Small intestine (tissue), 7 donors: Measurements from ENCODE around the gene MGAT5B. TPM values are rescaled to one million over a fixed set of nuclear protein-coding genes. Genes with fewer than 3 reads are reported as not detected.

Source experiments
- DNase-seq, 2 donors: peaks; one replicate each; pipeline versions ENCODE4 v3.0.0 to v3.0.0-alpha.2; 2013
- FAIRE-seq: peaks from 2 replicates; lab custom pipeline; 2012; peaks lifted over from hg19 to GRCh38; lab: Jason Lieb, UNC
- H3K27ac ChIP-seq, 3 donors: one replicate each; pipeline ENCODE4 v1.5.1; 2013; ENCODE audit warnings: low read length in 2 of 3, mild to moderate bottlenecking in 2 of 3, control low read depth in 1 of 3, inconsistent platforms in 1 of 3, low read depth in 1 of 3, moderate library complexity in 1 of 3
- H3K27me3 ChIP-seq, 3 donors: one replicate each; pipeline ENCODE4 v1.6.1; 2013; ENCODE audit warnings: low read length in 3 of 3, inconsistent platforms in 1 of 3; ENCODE audit not compliant: control insufficient read depth in 3 of 3, insufficient read depth in 3 of 3
- H3K36me3 ChIP-seq, 3 donors: one replicate each; pipeline ENCODE4 v1.6.1; 2013; ENCODE audit warnings: low read length in 3 of 3, inconsistent platforms in 1 of 3, low read depth in 1 of 3, mild to moderate bottlenecking in 1 of 3, moderate library complexity in 1 of 3; ENCODE audit not compliant: control insufficient read depth in 3 of 3, insufficient read depth in 2 of 3
- H3K4me1 ChIP-seq, 3 donors: one replicate each; pipeline ENCODE4 v1.6.1; 2013; ENCODE audit warnings: low read length in 2 of 3, inconsistent platforms in 1 of 3, low read depth in 1 of 3, mild to moderate bottlenecking in 1 of 3, moderate library complexity in 1 of 3; ENCODE audit not compliant: control insufficient read depth in 3 of 3, insufficient read depth in 2 of 3
- H3K4me3 ChIP-seq, 3 donors: one replicate each; pipeline ENCODE4 v1.5.1; 2013; ENCODE audit warnings: low read length in 3 of 3, control low read depth in 1 of 3, inconsistent platforms in 1 of 3, low read depth in 1 of 3, mild to moderate bottlenecking in 1 of 3, moderate library complexity in 1 of 3
- H3K9me3 ChIP-seq, 2 donors: one replicate each; pipeline ENCODE4 v1.6.1; 2013; ENCODE audit warnings: low read depth in 1 of 2, low read length in 1 of 2; ENCODE audit not compliant: control insufficient read depth in 2 of 2, insufficient read depth in 1 of 2
- WGBS, 3 donors: extraction: QIAGEN DNeasy Blood & Tissue Kit; methylation state at CpG; one replicate each; pipeline ENCODE4 v1.1.7; 2013; 5-methylcytosine and 5-hydroxymethylcytosine counted together
- polyA plus RNA-seq, 4 donors: library from polyadenylated mRNA; stranded (reverse) in 3 of 4; unstranded in 1 of 4; fragments of 200-250 nt in 3 of 4; fragments of 120-200 nt in 1 of 4; gene quantifications; one replicate each; pipeline versions ENCODE4 v1.2.1 to v1.2.3, GENCODE V29; 2013
- donor health status: healthy with polysubstance abuse.
- donor health status: control.
- donor health status: control.
- donor health status: Bipolar disorder and iron deficiency.
- donor health status: healthy.

MGAT5B gene
- polyA plus RNA-seq, 4 donors: 0.40 TPM; not detected in 2

GRCh38 chr17:76925441-76925891, 57.3 kb downstream of the MGAT5B start:
- Histone ChIP-seq H3K4me3 (no peak overlapping the region), H3K9me3 (no peaks in the 10 kb centered on the region), H3K27ac (no peak overlapping the region), H3K36me3 (no peaks in the 10 kb centered on the region), H3K27me3 (peaks cover 0 to 8% (median 0%) of the 10 kb centered on the region in 3 donors), H3K4me1 (no peaks in the 10 kb centered on the region)
- FAIRE-seq (no peak), DNase-seq (no peak)
- WGBS, 3 donors: 21 to 31% (median 21%) methylated on average over 7 to 8 of the region's 8 CpGs

- FAIRE-seq (no peak), DNase-seq (no peak)
- Histone ChIP-seq H3K36me3 (no peaks in the 10 kb centered on the region), H3K27me3 (peaks cover 0 to 4% (median 0%) of the 10 kb centered on the region in 3 donors), H3K4me1 (no peaks in the 10 kb centered on the region), H3K9me3 (no peaks in the 10 kb centered on the region), H3K27ac (no peak overlapping the region), H3K4me3 (no peak overlapping the region)
- WGBS, 3 donors: 84 to 87% (median 86%) methylated on average over 17 of the region's 17 CpGs
These were observed 58.1 kb downstream of the MGAT5B start for GRCh38 chr17:76926237-76926866.

GRCh38 chr17:76927577-76927976, 59.4 kb downstream of the MGAT5B start:
- DNase-seq: no peak
- no peaks in the 10 kb centered on the region for H3K9me3 ChIP-seq
- H3K4me1 ChIP-seq: no peaks in the 10 kb centered on the region
- no peak for FAIRE-seq
- no peak overlapping the region for H3K4me3 ChIP-seq
- H3K27me3 ChIP-seq: no peaks in the 10 kb centered on the region
- no peak overlapping the region for H3K27ac ChIP-seq
- 82 to 88% (median 83%) methylated on average over 12 of the region's 12 CpGs for WGBS, 3 donors
- no peaks in the 10 kb centered on the region for H3K36me3 ChIP-seq

GRCh38 chr17:76927982-76928381, 59.8 kb downstream of the MGAT5B start:
- Histone ChIP-seq H3K4me1 (no peaks in the 10 kb centered on the region), H3K27ac (no peak overlapping the region), H3K27me3 (no peaks in the 10 kb centered on the region), H3K36me3 (no peaks in the 10 kb centered on the region), H3K4me3 (no peak overlapping the region), H3K9me3 (no peaks in the 10 kb centered on the region)
- no peak for FAIRE-seq
- DNase-seq: no peak
- 75 to 85% (median 80%) methylated on average over 4 of the region's 4 CpGs for WGBS, 3 donors

- Histone ChIP-seq H3K27ac (no peak overlapping the region), H3K9me3 (no peaks in the 10 kb centered on the region), H3K27me3 (no peaks in the 10 kb centered on the region), H3K4me1 (no peaks in the 10 kb centered on the region), H3K4me3 (no peak overlapping the region), H3K36me3 (no peaks in the 10 kb centered on the region)
- DNase-seq (no peak), FAIRE-seq (no peak)
- WGBS, 3 donors: 80 to 85% (median 82%) methylated on average over 3 of the region's 3 CpGs
These were observed 60.9 kb downstream of the MGAT5B start for GRCh38 chr17:76929148-76929547.

- Histone ChIP-seq H3K27ac (no peak overlapping the region), H3K36me3 (no peaks in the 10 kb centered on the region), H3K4me1 (no peaks in the 10 kb centered on the region), H3K4me3 (no peak overlapping the region), H3K27me3 (no peaks in the 10 kb centered on the region), H3K9me3 (no peaks in the 10 kb centered on the region)
- FAIRE-seq (no peak), DNase-seq (no peak)
- WGBS, 3 donors: 56 to 66% (median 62%) methylated on average over 2 of the region's 2 CpGs
These were observed 61.4 kb downstream of the MGAT5B start for GRCh38 chr17:76929601-76930000.

- no peak overlapping the region for H3K4me3 ChIP-seq
- no peaks in the 10 kb centered on the region for H3K27me3 ChIP-seq
- no peaks in the 10 kb centered on the region for H3K4me1 ChIP-seq
- H3K36me3 ChIP-seq: no peaks in the 10 kb centered on the region
- H3K27ac ChIP-seq: no peak overlapping the region
- no peak for FAIRE-seq
- DNase-seq: no peak
- 69 to 73% (median 70%) methylated on average over 6 of the region's 6 CpGs for WGBS, 3 donors
- H3K9me3 ChIP-seq: no peaks in the 10 kb centered on the region
These were observed 61.9 kb downstream of the MGAT5B start for GRCh38 chr17:76930107-76930506.

- no peak for DNase-seq
- H3K27ac ChIP-seq: no peak overlapping the region
- WGBS, 3 donors: 76 to 87% (median 77%) methylated on average over 36 of the region's 36 CpGs
- FAIRE-seq: no peak
- H3K4me1 ChIP-seq: no peaks in the 10 kb centered on the region
- no peaks in the 10 kb centered on the region for H3K36me3 ChIP-seq
- no peaks in the 10 kb centered on the region for H3K27me3 ChIP-seq
- H3K9me3 ChIP-seq: no peaks in the 10 kb centered on the region
- no peak overlapping the region for H3K4me3 ChIP-seq
These were observed 64.5 kb downstream of the MGAT5B start for GRCh38 chr17:76932402-76933333.
